Stimulated activated CD4-positive, alpha-beta T cell treated with anti-CD3 and anti-CD28 coated beads, Interleukin-12 subunit alpha, Interleukin-12 subunit beta, amount 100 ng/mL, for 48 hours (primary cell): ENCODE results near the gene SCG5.
"Not testable (repeated sequence)": the region's sequence is repeated elsewhere in the genome, so short reads cannot be mapped to it uniquely, and the experiment has no call there.

Source experiments
- DNase-seq, 3 donors: peaks; one replicate each; pipeline ENCODE4 v3.0.0-alpha.2; 2020; ENCODE audit warnings: low read depth in 2 of 3, low spot score in 1 of 3

SCG5 gene

GRCh38 chr15:32641517-32642059 is at the start of gene SCG5:
SCG5 (plus strand) TSS chr15:32641710; CDS start chr15:32643593, 1,883 bp downstream.
- DNase-seq = no peak

- DNase-seq = not testable (repeated sequence)
Measured at GRCh38 chr15:32593151-32593550, 48.4 kb upstream of the SCG5 start, which contains the start of gene GOLGA8N. GOLGA8N (plus strand) TSS chr15:32593456.

GRCh38 chr15:32609518-32609917 is 32.0 kb upstream of the SCG5 start:
- not testable (repeated sequence) for DNase-seq

- DNase-seq = not testable (repeated sequence)
Measured at GRCh38 chr15:32610719-32611118, 30.8 kb upstream of the SCG5 start.

GRCh38 chr15:32614712-32615050 is 26.8 kb upstream of the SCG5 start:
- DNase-seq = not testable (repeated sequence)

GRCh38 chr15:32615051-32615870 is 26.2 kb upstream of the SCG5 start, which contains the start of gene ARHGAP11A:
ARHGAP11A (plus strand) TSS chr15:32615504; CDS start chr15:32616212, 708 bp downstream.
- DNase-seq = peak; percentile 77 to 84 (median 82)

- not testable (repeated sequence) for DNase-seq
Measured at GRCh38 chr15:32615871-32616426, 25.6 kb upstream of the SCG5 start.

GRCh38 chr15:32636410-32636809 is 5.1 kb upstream of the SCG5 start:
- DNase-seq = no peak

GRCh38 chr15:32636908-32637567 is 4.5 kb upstream of the SCG5 start:
- DNase-seq = no peak

- DNase-seq = no peak
Measured at GRCh38 chr15:32637704-32638103, 3.8 kb upstream of the SCG5 start.

GRCh38 chr15:32642667-32643435 is 1.3 kb downstream of the SCG5 start:
- DNase-seq = no peak

- DNase-seq = no peak
Measured at GRCh38 chr15:32643907-32644445, 2.5 kb downstream of the SCG5 start.

GRCh38 chr15:32646291-32646690 is 4.8 kb downstream of the SCG5 start:
- DNase-seq = no peak

- no peak for DNase-seq
Measured at GRCh38 chr15:32649342-32649741, 7.8 kb downstream of the SCG5 start.

GRCh38 chr15:32651229-32651837 is 9.8 kb downstream of the SCG5 start:
- peak; percentile 11 to 51 (median 28) for DNase-seq

- DNase-seq = no peak
Measured at GRCh38 chr15:32652178-32652577, 10.7 kb downstream of the SCG5 start.

GRCh38 chr15:32656091-32656490 is 14.6 kb downstream of the SCG5 start:
- DNase-seq = no peak

GRCh38 chr15:32656496-32656895 is 15.0 kb downstream of the SCG5 start:
- DNase-seq = no peak

- no peak for DNase-seq
Measured at GRCh38 chr15:32657198-32657883, 15.8 kb downstream of the SCG5 start.

- no peak for DNase-seq
Measured at GRCh38 chr15:32657941-32658340, 16.4 kb downstream of the SCG5 start.
